Measurements from ENCODE around the gene COQ8A. TPM values are rescaled to one million over a fixed set of nuclear protein-coding genes. Genes with fewer than 3 reads are reported as not detected.

The COQ8A gene
- total RNA-seq, 2 experiments from 2014 or later = 18.1 to 18.5 TPM

DNA sequence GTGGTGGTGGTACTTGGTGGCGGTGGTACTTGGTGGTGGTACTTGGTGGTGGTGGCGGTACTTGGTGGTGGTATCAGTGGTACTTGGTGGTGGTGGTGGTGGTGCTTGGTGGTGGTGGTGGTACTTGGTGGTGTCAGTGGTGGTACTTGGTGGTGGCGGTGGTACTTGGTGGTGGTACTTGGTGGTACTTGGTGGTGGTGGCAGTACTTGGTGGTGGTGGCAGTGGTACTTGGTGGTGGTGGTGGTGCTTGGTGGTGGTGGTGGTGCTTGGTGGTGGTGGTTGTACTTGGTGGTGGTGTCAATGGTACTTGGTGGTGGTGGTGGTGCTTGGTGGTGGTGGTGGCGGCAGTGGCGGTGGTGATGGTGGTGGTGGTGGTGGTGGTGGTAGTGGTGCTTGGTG lies 20.2 kb downstream of the COQ8A start:
- CTCF ChIA-PET = no interaction called here
- Mint-ChIP-seq H3K27ac (no peak overlapping the region), H3K4me3 (no peak overlapping the region), H3K36me3 (ENCODE audit: low read depth) (peaks cover 16% of the 10 kb centered on the region), H3K27me3 (no peaks in the 10 kb centered on the region), H3K4me1 (peaks cover 2% of the 10 kb centered on the region), H3K9me3 (peaks cover 19% of the 10 kb centered on the region)
- DNase-seq = no peak
- POLR2A ChIA-PET = no interaction called here

DNA sequence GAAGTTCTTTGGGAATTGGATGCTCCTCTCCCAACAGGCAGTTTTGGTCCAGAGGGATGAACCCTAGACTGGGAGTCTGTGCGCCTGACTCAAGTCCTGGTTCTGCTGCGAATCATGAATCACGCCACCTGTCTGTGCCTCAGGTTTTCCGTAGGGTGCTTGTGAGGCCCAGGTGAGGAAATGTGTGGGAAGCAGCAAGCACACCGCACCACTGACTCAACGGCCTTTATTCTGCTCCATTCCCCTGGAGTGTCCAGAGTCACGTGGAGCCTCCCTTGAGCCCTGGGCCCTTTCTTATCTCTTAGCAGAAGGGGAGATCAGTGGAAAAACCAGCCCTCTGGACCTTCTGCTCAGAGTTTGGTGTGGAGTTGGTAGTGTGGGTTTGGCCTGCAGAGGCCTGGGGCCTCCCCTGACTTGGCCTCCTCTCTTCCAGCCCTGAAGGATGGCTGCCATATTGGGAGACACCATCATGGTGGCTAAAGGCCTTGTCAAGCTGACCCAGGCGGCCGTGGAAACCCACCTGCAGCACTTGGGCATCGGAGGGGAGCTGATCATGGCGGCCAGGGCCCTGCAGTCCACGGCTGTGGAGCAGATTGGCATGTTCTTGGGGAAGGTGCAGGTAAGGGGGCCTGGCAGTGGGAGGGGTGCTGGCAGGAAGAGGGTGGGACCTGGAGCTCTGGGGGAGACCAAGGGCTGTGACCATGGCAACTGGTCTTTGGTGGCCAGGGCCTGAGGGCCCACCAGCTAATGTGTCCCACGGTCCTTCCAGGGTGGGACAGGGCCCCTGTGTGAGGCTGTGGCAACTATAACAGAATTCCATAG lies 21.1 kb downstream of the COQ8A start:
- POLR2A ChIA-PET = no interaction called here
- Mint-ChIP-seq H3K27ac (no peak overlapping the region), H3K4me3 (no peak overlapping the region), H3K27me3 (no peaks in the 10 kb centered on the region), H3K4me1 (peaks cover 2% of the 10 kb centered on the region), H3K36me3 (ENCODE audit: low read depth) (peaks cover 16% of the 10 kb centered on the region), H3K9me3 (peaks cover 19% of the 10 kb centered on the region)
- CTCF ChIA-PET = no interaction called here
- DNase-seq = no peak

DNA sequence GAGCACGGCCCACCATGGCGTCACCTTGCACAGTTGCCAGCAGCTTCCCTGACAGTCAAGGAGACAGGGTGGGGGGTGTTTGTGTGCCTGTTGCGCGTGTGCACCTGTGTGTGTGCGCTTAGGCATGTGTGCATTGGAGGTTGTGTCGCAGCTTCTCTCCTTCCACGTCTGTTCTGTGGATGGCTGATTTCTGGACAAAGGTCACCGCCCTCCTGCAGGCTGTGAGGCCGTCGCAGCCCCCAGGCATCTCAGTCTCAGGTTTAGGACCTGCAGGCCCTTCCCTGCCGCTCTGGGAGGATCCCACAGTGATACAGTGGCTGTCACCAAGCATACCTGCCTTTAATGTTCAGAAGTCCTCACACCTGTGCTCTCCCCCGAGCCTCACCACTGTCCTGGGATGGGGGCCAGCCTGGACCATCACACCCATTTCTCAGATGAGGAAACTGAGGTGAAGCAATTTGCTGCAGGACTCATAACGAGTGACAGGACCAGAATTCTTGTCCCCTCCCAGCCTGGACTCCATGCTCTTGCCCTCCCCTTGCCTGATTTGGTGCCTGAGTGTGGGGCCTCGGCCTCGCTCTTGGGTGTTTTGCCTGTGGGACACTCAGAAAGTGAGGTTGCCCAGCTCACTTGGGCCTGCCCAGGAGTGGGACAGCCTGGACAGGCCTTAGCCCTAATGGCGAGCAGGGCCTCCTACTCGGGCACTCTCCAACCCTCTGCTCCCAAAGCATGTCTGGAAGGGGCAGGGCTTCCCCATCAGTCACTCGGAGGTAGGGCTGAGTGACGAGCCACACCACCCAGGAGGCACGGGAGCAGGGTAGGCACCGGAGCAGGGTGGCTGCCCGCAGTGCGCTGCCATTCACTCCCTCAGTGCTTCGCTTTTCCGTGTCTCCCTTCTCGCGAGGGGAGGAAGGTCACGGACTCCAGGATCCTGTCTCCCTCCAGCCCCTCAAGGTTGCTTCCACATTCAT lies 22.6 kb downstream of the COQ8A start:
- Mint-ChIP-seq H3K9me3 (peaks cover 16% of the 10 kb centered on the region), H3K36me3 (ENCODE audit: low read depth) (peaks cover 14% of the 10 kb centered on the region), H3K27me3 (no peaks in the 10 kb centered on the region), H3K4me3 (no peak overlapping the region), H3K4me1 (peaks cover 2% of the 10 kb centered on the region), H3K27ac (no peak overlapping the region)
- ChIA-PET CTCF (no interaction called here), POLR2A (no interaction called here)
- no peak for DNase-seq

DNA sequence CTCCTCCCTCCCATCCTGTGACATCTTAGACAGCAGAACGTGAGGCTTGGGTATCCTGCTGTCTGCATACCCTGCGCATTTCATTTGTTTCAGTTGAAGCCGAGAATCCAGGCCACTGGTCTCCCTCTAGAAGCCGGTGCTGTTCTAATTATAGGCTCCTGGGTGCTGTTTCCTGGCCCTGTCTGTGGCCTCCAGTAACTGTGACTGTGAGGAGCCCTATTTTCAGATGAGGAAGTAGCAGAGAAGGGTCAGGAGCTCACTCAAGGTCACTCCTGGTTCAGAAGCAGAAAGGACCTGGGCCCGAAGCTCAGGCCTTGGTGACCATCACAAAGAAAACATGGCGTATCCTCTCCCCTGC lies 24.0 kb downstream of the COQ8A start:
- Mint-ChIP-seq H3K27ac (no peak overlapping the region), H3K27me3 (no peaks in the 10 kb centered on the region), H3K4me3 (no peak overlapping the region), H3K36me3 (ENCODE audit: low read depth) (peaks cover 5% of the 10 kb centered on the region), H3K9me3 (peaks cover 8% of the 10 kb centered on the region), H3K4me1 (peaks cover 2% of the 10 kb centered on the region)
- POLR2A ChIA-PET = no interaction called here
- no peak for DNase-seq
- CTCF ChIA-PET = no interaction called here

DNA sequence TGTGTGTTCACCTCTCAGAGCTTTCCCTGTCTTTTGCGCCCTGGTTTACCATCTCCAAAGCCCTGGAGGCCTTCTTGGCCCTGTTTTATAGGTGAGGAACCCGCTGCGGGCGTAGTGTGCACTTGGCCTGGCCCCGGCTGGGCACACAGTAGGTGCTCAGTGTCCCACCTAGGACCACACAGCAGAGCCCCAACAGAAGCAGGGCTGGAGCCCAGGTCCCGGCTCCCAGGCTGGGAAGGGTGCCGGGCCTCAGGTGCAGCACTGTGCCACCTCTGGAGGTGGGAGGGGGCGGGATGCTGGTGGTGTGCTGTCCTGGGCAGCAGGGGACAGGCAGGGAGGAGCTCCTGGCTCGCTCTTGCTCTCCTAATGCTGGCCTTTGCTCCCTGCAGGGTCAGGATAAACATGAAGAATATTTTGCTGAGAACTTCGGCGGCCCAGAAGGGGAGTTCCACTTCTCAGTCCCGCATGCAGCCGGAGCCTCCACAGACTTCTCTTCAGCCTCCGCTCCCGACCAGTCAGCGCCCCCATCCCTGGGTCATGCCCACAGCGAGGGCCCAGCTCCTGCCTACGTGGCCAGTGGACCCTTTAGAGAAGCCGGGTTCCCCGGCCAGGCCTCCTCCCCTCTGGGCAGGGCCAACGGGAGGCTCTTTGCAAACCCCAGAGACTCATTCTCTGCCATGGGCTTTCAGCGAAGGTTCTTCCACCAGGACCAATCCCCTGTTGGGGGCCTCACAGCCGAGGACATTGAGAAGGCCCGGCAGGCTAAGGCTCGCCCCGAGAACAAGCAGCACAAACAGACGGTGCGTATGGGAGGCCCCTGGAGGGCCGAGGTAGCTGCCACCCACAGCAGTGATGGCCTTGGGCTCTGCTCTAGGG lies 24.8 kb downstream of the COQ8A start:
- Mint-ChIP-seq H3K27ac (no peak overlapping the region), H3K36me3 (ENCODE audit: low read depth) (peaks cover 7% of the 10 kb centered on the region), H3K4me3 (no peak overlapping the region), H3K9me3 (no peaks in the 10 kb centered on the region), H3K27me3 (no peaks in the 10 kb centered on the region), H3K4me1 (peaks cover 2% of the 10 kb centered on the region)
- no peak for DNase-seq
- ChIA-PET CTCF (no interaction called here), POLR2A (no interaction called here)

DNA sequence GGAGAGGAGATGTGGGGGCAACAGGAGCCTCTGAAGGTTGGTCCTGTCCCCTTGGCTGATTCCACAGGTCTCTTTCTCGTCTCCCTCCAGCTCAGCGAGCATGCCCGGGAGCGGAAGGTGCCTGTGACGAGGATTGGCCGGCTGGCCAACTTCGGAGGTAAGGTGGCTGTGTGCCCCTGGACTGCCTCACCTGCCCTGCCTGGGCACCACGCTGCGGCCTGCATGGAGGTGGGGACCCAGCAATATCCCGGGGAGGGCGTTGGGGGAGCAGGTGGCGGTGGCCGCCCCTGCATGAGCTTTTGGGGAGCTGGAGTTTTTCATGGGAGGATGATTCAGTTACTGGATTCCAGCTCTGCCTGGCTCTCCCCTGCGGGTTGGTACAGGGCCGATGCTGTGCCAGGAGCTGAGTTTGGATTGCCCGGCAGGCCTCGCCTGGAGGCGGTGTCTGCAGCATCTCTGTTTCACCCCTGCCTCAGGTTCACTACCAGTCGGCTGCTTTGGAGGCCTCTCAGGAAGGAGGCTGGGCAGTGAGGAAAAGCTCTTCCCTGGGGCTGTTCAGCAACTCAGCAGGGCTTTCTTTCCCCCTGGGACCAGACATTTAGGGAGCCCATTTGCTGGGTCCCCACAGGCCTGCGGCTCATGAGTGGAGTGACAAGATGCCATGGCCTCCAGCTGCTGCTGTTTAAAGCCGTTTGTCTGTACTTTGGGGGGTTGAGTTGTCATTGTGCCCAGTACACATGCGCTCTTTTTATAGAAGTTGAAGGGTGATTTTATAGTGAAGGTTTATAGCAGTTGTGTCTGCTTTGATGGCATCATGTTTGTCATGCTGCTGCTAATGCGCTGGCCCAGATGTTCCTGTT lies 25.7 kb downstream of the COQ8A start:
- no peak overlapping the region for H3K27ac Mint-ChIP-seq
- no peaks in the 10 kb centered on the region for H3K9me3 Mint-ChIP-seq
- DNase-seq = no peak
- ChIA-PET CTCF (interaction anchor here (0.6 kb wide), 1 partner anchor 988 kb away, joined by 3 read pairs; no protein-coding TSS in a partner anchor), POLR2A (no interaction called here)
- H3K27me3 Mint-ChIP-seq = no peaks in the 10 kb centered on the region
- peaks cover 2% of the 10 kb centered on the region for H3K4me1 Mint-ChIP-seq
- H3K4me3 Mint-ChIP-seq = no peak overlapping the region
- H3K36me3 Mint-ChIP-seq (ENCODE audit: low read depth) = peaks cover 7% of the 10 kb centered on the region

DNA sequence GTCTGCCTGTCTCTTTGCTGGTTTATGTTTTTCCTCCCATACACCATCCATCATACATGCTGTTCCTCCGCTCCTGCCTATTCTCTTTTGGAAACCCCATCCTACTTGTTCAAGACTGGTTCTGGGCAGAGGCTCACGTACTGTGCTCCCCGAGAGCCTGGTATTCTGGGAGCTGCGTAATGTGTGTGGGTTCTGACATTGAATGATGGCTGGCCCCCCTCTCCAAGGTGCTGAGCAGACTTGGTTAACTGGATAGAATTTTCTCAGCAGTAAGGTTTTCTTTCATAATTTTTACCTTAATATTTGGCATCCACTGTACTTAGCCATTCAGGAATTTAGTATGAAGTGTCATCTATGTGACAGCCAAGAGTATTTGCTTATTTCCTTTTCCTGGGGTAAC lies 26.6 kb downstream of the COQ8A start:
- CTCF ChIA-PET = no interaction called here
- peaks cover 2% of the 10 kb centered on the region for H3K4me1 Mint-ChIP-seq
- peaks cover 10% of the 10 kb centered on the region for H3K36me3 Mint-ChIP-seq (ENCODE audit: low read depth)

DNA sequence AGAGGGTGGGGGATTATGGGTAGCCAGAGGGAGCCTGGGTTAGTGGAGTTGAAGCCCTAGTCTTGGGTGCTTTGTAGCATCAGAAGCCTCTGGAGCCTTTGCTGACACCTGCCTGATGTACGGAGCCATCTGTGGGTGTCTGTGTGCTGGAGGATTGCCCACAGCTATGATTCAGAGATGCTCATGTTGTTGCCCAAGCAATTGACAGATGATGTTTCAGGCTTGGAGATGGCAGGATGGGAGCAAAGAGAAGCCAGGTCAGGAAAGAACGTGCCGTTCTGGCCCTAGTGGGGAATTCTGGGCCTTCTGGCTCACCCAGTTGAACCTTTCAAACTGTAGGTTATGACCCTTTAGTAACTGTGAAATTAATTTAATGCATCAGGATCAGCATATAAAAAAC lies 27.6 kb downstream of the COQ8A start:
- peaks cover 2% of the 10 kb centered on the region for H3K4me1 Mint-ChIP-seq
- H3K27me3 Mint-ChIP-seq = no peaks in the 10 kb centered on the region
- CTCF ChIA-PET = no interaction called here
- peaks cover 15% of the 10 kb centered on the region for H3K36me3 Mint-ChIP-seq (ENCODE audit: low read depth)
- H3K4me3 Mint-ChIP-seq = no peak overlapping the region
- H3K27ac Mint-ChIP-seq = no peak overlapping the region
- H3K9me3 Mint-ChIP-seq = peaks cover 7% of the 10 kb centered on the region
- POLR2A ChIA-PET = no interaction called here
- DNase-seq = no peak

More for the DNA sequence above, 26.6 kb downstream of the COQ8A start:
- Mint-ChIP-seq H3K9me3 (peaks cover 2% of the 10 kb centered on the region), H3K27me3 (no peaks in the 10 kb centered on the region), H3K4me3 (no peak overlapping the region), H3K27ac (no peak overlapping the region)
- no peak for DNase-seq
- POLR2A ChIA-PET = no interaction called here

DNA sequence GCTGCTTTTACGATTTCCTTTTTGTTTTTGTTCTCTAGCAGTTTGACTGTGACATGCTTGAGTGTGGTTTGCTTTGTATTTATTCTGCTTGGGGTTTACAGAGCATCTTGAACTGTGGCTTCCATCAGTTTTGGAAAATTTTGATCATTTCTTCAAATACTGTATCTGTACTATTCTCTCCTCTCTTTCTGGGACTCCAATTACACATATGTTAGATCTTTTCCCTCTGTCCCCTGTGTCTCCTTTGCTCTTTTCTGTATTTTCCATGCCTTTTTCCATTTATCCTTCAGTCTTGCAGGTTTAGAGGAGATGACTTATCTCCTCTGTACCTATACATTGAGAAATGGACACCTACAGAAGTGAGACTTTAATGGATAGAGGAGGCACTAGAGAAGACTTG lies 31.7 kb downstream of the COQ8A start:
- no peak for DNase-seq
- ChIA-PET CTCF (no interaction called here), POLR2A (no interaction called here)
- H3K27ac Mint-ChIP-seq = no peak overlapping the region
- H3K9me3 Mint-ChIP-seq = peaks cover 7% of the 10 kb centered on the region
- H3K36me3 Mint-ChIP-seq (ENCODE audit: low read depth) = peaks cover 13% of the 10 kb centered on the region
- no peaks in the 10 kb centered on the region for H3K4me1 Mint-ChIP-seq
- no peaks in the 10 kb centered on the region for H3K27me3 Mint-ChIP-seq
- no peak overlapping the region for H3K4me3 Mint-ChIP-seq

DNA sequence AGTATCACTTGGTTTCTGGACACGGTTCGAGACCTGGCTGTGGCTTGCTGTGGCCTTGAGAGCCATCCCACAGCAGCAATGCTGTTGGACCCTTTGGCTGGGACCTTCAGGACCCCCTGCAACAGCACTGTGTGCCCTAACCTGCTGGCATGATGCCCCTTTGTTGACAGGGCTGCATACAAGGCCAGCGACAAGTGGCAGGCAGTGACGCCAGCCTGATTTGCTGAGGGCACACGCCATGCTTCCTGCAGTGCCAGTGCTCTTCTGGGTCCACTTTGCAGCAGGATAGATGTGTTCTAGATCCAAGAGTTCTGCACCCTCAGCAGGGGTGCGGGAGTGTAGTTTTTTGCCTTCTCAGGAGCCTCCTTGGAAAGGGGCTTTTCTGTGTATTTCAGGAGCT lies 32.8 kb downstream of the COQ8A start:
- DNase-seq = no peak
- Mint-ChIP-seq H3K9me3 (peaks cover 7% of the 10 kb centered on the region), H3K4me1 (no peaks in the 10 kb centered on the region), H3K36me3 (ENCODE audit: low read depth) (peaks cover 13% of the 10 kb centered on the region), H3K4me3 (no peak overlapping the region), H3K27me3 (no peaks in the 10 kb centered on the region), H3K27ac (no peak overlapping the region)
- POLR2A ChIA-PET = no interaction called here
- CTCF ChIA-PET = no interaction called here

DNA sequence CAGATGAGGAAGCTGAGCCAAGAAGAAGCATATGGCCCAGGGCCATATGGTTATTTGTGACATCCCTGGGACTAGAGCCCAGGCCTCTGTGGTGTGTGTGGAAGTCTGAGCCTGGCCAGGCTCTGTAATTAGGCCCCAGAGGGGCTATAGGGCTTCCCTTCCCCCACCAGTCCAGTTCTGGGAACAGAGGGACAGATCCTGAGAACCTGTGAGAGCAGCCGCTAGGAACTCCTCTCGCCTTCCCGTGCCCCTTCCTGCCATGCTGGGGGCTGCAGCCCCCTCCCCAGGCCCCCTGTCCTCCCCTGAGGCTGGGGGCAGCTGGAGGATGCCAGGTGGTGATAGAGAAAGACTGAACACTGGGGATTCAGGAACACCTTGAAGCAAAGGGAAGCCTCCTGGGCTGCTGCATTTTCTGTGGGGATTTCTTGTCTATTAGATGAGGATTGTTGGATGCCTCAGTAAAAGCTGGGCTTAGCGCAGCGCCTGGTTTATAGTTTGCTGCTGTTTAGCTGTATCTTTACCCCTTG lies 33.3 kb downstream of the COQ8A start:
- no peak overlapping the region for H3K4me3 Mint-ChIP-seq
- no peak for DNase-seq
- no peaks in the 10 kb centered on the region for H3K27me3 Mint-ChIP-seq
- POLR2A ChIA-PET = no interaction called here
- peaks cover 7% of the 10 kb centered on the region for H3K9me3 Mint-ChIP-seq
- no peak overlapping the region for H3K27ac Mint-ChIP-seq
- H3K4me1 Mint-ChIP-seq = no peaks in the 10 kb centered on the region
- peaks cover 13% of the 10 kb centered on the region for H3K36me3 Mint-ChIP-seq (ENCODE audit: low read depth)
- CTCF ChIA-PET = no interaction called here

DNA sequence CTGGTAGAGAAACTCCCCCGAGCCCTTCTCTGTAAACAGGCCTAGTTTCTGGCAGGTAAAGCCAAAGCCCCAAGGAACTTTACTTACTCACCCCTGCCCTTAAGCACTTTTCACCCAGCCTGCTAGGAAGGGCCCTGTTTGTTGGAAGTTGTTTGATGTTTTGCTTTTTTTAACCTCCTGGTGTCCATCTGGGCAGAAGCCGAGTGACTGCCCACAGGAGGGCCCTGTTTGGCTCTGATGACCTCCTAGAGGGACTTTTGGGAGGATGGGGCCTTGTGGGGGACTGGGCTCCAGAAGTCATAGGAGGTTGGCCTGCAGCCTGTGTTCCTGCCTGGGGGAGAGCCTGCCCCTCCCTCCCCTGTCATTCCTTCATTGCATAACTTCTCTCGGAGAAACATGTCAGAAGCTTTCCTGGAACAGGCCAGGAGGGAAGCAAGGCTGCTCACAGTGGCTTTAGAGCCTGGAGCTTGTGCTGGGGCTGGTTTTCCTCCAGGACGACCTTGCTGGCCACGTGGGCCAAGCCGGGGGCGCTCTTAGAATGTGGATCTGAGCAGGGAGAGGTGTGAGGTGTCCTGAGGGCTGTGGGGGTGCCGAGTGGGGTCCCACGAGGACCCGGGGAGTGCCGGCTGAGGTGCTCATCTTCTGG lies 33.9 kb downstream of the COQ8A start:
- Mint-ChIP-seq H3K36me3 (ENCODE audit: low read depth) (peaks cover 13% of the 10 kb centered on the region), H3K9me3 (peaks cover 7% of the 10 kb centered on the region), H3K27me3 (no peaks in the 10 kb centered on the region), H3K27ac (no peak overlapping the region), H3K4me1 (no peaks in the 10 kb centered on the region), H3K4me3 (no peak overlapping the region)
- no peak for DNase-seq
- ChIA-PET POLR2A (no interaction called here), CTCF (no interaction called here)

Data from activated CD4-positive, alpha-beta memory T cell treated with anti-CD3 and anti-CD28 coated beads, Interleukin-2, amount 10 ng/mL, durations not matched to agents 7 days and 5 days (primary cell).